ENCODE results near the gene TLX2.

The TLX2 gene

GRCh38 chr2:74497777-74498499 is 16.3 kb upstream of the TLX2 start:
- no peak for DNase-seq

- no peak for DNase-seq
Observed at GRCh38 chr2:74498500-74499266, 15.6 kb upstream of the TLX2 start.

- DNase-seq, result peak; percentile 30
Observed at GRCh38 chr2:74499267-74499939, 14.8 kb upstream of the TLX2 start, which contains the start of gene LBX2. Gene LBX2, minus strand, starts transcription at chr2:74499603. Its CDS starts 66 bp downstream, at chr2:74499537.

- no peak for DNase-seq
Observed at GRCh38 chr2:74499940-74500577, 14.2 kb upstream of the TLX2 start.

- no peak for DNase-seq
Observed at GRCh38 chr2:74500578-74500946, 13.7 kb upstream of the TLX2 start.

- DNase-seq, result no peak
Observed at GRCh38 chr2:74501335-74502071, 12.7 kb upstream of the TLX2 start.

- DNase-seq, result no peak
Observed at GRCh38 chr2:74502147-74502719, 12.0 kb upstream of the TLX2 start.

- DNase-seq, result peak; percentile 18
Observed at GRCh38 chr2:74502720-74503505, 11.3 kb upstream of the TLX2 start.

- DNase-seq, result no peak
Observed at GRCh38 chr2:74503506-74504475, 10.5 kb upstream of the TLX2 start.

GRCh38 chr2:74504591-74504990 is 9.7 kb upstream of the TLX2 start:
- DNase-seq, result no peak

- DNase-seq, result no peak
Observed at GRCh38 chr2:74505448-74506246, 8.6 kb upstream of the TLX2 start.

- peak; percentile 97 for DNase-seq
Observed at GRCh38 chr2:74507145-74507925, 6.9 kb upstream of the TLX2 start, which contains the start of gene PCGF1. Gene PCGF1, minus strand, starts transcription at chr2:74507695. Its CDS starts 27 bp downstream, at chr2:74507668.

GRCh38 chr2:74507926-74508520 is 6.2 kb upstream of the TLX2 start:
- peak; percentile 17 for DNase-seq

GRCh38 chr2:74510272-74510671 is 4.0 kb upstream of the TLX2 start:
- no peak for DNase-seq

GRCh38 chr2:74511104-74511989 is 2.9 kb upstream of the TLX2 start:
- DNase-seq, result no peak

GRCh38 chr2:74512744-74513604 is 1.3 kb upstream of the TLX2 start:
- no peak for DNase-seq
